NCI-H774 (cell line): Measurements from ENCODE around the gene IQGAP2.

Experiments used
- DNase-seq: peaks from one replicate; lab custom pipeline; 2025; lab: John Stamatoyannopoulos, UW

The IQGAP2 gene

DNA sequence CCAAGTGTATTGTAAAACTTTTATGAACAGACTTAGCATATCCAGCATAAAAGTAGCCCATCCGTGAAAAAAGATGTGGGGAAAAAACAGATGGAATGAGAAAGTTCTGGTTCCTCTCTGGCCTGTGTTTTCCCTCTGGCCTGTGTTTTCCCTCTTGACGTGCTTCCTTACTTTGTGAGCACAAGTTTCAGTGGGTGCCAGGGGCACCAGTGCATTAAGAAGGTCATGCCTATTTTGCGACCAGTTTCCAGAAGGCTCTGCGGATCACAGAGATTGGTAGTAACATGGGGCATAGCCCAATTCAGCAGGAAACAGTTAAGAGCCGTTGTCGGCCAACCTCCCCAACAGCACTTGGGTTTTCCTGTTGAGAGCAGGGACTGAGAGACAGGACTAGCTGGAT is 43.7 kb downstream of the IQGAP2 start:
- DNase-seq: no peak

DNA sequence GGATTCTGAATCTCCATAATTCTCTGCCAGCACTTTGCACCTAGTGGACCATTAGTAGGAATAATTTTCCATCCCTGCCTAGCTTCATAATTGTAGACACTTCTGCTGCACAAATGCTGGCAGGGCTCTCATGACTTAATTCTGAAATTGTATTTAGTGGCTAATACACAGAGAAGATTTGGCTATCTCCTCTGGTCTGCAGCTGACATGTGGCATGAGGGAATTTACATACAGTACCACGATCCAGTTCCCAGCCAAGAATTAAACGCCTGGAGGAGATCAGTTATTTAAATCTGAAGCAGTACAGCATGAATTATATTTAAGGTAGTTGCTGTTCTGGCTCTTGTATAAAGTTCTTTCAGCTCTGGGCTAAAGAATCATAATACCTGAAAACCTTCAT is 46.5 kb downstream of the IQGAP2 start:
- DNase-seq: no peak

DNA sequence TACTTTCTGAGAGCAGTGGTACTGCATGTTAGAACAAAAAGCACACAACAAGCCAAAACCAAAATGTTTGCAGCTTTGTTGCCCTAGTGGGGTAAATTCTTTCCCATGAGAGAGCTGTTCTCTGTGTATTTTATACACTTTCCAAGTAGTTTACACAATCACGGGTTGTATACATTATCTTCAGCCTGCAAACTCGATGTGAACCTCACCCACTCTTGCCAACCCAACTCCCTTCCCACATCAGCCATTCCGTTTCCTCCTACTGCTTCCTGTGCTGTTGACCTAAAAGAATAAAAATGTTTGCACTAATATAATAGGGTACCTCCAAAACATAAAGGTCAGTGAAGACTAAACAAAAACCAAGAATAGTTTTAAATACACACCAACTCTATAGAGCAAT is 47.0 kb downstream of the IQGAP2 start:
- no peak for DNase-seq

DNA sequence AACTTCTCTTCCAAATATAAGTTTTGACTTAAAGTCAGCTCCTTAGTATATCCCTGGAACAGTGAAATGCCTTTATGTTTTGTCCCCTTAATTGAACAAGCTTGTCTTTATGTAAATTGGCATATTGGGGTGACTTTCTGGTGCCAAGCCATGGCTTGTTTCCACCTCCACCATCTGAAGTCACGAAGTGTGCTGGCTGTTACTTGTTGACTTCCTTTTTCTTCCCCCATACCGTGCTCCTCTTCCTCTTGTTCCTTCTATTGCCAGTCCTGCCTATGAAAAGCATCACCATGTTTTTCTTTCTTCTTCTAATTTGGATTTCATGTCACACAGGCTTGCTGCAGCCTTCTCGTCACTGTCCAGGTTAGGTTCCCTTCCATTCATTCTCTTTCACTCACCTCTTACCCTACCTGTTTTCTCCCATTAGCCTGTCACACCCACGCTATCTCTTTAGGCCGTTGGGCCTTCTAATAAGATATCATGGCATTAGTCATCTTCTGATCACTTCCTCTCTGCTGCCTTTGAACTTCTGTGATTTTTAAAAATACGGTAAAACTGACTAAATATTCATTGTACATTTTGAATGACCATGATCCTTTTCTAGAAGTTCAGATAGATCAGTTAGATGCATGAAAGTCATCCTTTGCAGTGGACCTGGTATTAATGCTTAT is 48.1 kb downstream of the IQGAP2 start:
- no peak for DNase-seq

DNA sequence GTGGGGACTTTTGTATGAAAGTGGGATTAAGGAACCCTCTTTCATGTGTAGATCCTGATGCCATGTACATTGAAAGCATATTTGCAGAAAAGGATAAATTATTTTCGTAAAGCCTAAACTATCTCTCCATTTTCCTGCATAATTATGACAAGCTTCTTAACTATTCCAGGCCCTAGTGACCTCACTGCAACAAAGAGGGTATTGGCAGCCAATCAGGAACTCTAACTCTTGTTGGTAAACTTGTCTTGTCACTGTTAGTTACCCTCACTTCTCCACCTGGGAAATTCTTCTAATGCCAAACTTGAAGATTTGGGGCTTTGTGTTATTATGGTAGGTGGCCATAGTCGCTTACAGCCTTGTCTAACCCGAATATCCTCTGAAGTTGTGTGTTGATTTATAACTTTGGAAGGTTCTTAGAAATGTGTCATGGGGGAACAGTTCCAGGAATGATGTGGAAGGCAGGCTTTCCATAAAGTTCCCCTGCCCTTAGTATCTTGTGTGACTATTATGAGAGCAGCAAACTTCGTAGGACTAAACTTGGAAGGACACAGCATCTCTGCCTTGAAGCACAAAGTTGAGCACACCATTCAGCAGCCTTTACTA is 52.5 kb downstream of the IQGAP2 start:
- no peak for DNase-seq

DNA sequence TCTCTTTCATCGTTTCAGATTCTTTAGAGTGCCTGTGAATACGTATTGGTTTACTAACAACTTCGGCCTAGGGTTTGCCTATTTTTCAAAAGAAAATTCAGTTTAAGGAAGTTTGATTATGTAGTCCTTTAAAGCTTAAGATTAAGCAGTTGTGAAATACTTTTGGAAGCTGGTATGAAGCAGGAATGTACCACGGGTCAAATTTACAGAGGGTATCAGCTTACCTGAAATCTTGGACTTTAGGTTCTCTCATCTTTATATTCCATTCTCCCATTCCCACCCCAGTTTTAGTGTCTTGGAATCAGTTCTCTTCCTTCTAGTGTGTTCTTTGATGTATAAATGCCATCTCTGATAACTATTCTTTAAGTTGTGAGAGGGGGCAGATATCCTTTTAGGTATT is 53.2 kb downstream of the IQGAP2 start:
- DNase-seq: no peak

DNA sequence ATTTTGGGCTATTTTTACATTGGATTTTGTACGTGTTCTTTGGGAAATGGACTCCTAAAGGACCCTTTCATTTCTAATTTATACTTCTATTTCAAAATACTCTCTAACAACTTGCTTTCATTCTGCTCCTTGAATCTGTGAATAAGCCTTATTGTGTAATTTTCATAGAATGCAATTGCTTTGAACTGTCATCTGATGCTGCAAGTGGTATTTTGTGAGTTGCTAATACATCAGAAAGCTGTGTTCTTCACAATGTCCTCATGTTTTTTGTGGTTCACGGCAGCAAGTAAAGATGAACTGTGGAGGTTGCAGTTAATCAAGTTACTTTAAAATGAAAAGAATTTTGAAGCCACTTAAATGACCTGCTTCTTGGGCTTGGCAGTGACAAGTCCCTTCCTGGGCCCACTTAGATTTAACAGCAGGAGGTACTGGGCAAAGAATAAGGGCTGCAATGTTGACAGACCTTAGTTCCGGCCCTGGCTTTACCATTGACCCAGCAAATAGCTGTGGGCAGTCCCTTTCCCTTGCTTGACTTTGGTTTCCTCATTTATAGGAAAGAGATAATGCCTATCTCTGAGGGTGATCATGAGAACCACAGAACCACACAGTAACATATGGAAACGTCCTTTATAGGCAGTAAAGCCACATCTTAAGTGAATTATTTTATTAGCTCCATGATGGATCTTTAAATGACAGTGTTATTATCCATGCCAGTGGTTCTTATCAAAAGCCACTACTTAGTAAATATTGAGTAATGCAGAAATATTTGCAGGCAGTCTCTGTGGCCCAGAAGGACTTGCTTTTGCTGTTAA is 54.8 kb downstream of the IQGAP2 start:
- no peak for DNase-seq

DNA sequence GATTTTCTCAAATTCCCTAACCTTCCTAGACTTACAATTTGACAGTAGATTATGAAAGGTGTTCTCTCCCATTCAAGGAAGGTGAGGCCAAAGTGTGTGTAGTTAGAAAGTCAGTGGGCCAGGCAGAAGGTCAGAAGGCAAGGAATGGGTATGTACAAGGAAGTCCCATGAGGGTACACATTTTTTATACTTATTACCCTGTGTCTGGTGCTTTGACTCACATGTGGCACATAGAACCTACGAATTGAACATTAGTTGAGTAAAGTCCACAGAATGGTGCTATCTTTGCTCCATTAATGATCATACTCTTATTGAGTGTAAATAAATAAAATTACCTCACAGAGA is 55.4 kb downstream of the IQGAP2 start:
- DNase-seq: no peak

DNA sequence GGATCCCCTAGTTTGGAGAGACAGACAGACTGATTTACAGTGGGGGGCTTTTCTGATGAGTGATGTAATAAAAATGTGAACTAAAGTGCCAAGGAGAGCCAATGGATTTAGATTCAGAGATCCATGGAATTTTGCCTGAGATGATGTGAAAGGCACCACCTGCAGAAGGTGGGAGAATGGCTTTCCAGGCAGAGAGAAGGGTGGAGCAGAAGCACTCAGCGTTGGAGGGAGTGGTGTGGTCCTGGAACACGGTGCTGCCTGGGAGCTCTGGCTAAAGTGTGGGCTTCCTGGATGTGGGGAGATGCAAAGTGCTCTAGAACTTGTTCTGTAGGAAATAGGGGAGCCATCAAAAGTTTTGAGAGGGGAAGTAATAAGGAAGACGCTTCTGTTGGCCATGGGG is 57.0 kb downstream of the IQGAP2 start:
- DNase-seq: no peak

DNA sequence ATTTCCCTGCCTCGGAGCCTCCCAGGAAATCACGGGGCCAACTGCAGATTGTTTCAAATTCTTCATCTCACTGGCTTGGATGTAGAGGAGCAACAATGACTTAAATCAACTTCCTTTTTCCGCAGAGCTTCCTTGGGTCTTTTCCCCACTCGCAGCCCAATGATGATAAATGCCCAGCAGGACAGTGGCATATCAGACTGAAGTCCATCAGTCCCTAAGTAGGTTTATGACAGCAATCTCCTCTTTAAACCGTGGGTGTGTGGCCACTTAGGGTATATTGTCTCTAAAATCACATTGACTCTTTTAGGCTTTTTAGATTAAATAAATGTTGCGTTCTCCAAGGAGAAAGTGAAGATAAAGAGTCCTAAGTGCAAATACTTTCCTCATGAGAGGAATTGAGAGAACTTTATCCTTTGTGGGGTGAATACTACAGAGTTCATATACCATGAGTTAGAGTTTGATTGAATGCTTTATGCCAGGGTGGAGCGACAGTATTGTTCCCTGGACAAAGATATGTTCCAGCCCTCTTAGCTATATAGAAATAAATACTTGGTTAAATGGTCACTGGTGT is 59.1 kb downstream of the IQGAP2 start:
- no peak for DNase-seq

DNA sequence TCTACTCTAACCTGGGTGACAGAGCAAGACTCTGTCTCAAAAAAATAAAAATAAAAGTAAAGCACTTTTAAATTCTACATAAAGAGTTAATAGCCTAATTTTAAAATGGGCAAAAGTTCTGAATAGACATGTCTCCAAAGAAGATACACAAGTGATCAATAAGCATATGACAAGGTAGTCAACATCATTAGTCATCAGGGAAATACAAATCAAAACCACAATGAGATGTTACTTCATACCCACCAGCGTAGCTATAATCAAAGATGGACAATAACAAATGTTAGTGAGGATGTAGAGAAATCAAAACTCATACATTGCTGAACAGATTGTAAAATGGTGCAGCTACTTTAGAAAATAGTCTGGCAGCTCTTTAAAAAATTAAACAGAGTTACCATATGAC is 64.1 kb downstream of the IQGAP2 start:
- no peak for DNase-seq

DNA sequence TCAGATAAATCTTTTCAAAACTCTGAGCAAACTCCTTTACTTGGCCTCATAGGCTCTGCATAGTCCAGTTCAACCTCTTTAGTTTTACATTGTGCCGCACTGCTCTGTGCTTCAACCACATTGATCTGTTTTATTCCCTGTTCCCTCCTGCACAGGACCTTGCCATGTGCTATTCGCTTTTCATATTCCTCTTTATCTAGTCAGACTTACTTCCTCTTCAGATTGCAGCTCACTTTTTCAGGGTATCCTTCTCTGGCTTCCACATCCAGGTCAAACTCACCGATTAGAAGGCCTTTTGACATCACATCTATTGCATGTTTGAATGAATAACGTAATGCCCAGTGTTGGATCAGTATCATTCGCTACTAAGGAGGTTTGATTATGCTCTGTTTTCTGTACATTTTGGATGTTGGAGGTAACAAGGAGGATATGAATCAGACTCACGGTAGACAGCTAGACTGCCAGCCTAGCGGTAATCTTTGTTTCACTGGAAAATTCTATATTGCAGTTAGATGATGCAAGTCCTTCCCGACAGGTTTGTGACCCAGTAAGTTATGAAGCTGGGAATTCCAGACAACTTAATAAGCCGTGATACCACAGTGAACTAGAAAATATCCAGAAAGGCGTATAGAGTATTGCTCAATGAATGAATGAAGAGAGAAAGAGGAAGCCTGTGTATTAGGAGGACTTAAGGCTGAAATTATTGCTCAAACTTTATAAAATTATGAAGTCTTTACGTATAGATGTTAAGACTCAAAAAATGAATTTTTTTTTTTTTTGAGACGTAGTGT is 65.7 kb downstream of the IQGAP2 start:
- DNase-seq: no peak

DNA sequence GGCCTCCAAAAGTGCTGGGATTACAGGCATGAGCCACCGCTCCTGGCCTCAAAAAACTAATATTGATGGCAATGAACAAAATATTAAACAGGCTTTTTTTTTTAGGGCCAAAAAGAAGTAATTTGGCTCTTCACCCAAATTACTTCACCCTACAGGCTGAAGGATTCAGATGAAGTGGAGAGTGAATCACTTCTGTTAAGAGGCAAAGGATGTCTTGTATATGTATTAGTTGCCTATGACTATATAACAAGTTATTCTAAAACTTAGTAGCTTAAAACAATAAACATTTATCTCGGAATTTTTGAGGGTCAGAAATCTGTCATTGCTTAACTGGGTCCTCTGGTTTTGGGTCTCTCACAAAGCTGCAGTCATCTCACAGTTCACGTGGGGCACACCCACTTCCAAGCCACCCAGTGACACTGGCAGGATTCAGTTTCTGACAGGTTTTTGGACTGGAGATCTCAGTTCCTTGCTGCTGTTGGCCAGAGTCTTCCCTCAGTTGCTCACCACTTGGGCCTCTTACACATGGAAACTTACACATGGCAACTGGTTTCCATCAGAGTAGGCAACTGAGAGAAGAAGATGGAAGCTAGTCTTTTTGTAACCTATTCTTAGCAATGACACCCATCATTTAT is 66.7 kb downstream of the IQGAP2 start:
- no peak for DNase-seq

DNA sequence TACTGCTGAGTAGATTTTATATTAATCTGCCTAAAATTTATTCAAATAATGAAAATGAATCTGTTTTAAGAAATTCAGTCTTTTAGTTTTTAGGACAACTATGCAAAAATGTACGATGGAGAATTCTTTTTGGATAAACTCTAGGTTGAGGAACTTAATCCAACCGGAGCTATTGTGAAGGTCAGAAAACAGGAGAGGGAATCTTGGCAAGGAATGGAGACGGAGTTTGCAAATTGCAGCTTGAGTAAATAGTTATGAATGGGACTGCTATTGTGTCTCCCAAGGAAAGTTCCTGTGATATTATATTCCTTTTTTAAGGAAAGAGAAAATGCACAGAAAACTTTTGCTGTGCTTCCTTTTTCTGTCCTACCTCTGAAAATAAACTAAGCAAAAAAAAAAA is 67.9 kb downstream of the IQGAP2 start:
- DNase-seq: no peak

DNA sequence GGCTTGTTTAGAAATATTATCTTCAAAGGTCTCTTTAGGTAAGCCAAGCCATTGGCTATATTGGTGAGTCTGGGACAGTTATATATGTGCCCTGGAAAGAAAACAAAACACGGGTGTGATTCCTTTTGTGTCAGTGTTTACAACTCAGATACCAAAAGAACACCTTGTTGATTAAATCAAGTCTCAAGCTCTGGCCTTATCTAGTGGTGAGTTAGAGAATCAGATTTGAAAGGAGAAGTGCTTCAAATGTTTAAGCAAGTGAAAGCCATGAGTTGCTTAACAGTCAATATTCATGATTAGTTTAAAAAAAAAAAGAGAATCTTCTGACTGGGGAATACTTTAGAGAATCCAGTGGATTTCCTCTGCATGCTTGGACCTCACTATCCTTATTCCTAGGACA is 68.3 kb downstream of the IQGAP2 start:
- DNase-seq: no peak

DNA sequence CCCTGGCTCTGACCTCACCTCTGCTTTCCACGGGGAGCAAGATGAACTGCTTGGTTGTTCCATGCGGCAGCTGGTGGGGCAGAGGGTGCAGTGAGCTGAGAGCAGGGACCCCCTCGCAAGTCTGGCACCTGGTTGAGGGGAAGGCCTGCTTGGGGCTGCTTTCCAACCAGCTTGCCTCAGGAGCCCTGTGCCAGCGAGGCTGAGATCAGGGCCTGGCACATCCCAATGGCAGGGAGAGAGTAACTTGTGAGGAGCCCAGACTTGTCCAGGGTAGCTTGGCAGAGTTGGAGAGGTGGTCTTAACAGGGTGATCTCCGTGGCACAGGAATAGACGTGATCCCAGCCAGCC is 68.9 kb downstream of the IQGAP2 start:
- DNase-seq: no peak

DNA sequence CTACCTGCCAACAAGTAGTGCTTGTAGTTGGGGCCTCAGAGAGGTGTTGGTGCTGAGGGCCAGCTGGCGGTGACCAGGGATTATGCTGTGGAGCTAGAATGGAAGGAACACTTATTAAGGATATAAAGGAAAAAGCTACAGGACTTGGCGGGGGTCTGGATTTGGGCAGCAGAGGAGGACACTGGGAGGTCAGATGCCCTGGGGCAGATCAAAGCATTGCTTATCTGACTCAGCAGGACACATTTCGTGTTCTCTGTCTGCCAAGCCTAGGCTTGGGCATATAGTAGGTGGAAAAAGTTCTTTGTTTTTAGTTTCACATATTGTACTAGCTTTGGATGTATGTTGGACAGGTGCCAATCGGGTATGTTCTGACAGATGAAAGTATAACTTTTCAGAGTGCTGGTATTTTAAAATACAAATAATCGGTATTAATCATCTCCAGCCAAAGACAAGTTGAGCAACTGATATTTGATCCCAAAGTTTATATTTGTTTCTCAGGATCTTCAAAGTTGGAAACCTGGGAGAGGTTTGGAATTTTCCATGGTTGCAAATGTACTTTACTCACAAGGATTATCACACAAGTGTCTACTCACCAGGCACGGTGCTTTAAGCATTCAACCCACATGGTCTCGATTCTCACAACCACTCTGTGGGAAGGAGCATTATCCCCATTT is 69.4 kb downstream of the IQGAP2 start:
- no peak for DNase-seq

DNA sequence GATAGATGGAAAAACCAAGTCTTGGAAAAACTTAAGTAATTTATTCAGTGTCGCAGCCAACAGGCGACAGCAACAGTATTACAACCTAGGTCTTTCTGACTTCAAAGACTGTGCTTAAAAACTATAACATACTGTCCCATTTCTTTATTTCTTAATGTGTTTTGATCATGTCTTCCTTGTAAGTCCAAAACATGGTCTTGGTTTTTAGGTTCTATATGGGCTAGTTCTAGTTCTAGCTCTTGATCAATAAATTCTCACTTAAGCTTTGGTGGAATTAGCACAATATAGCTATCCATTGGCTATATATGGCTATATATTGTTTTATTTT is 69.9 kb downstream of the IQGAP2 start:
- no peak for DNase-seq

DNA sequence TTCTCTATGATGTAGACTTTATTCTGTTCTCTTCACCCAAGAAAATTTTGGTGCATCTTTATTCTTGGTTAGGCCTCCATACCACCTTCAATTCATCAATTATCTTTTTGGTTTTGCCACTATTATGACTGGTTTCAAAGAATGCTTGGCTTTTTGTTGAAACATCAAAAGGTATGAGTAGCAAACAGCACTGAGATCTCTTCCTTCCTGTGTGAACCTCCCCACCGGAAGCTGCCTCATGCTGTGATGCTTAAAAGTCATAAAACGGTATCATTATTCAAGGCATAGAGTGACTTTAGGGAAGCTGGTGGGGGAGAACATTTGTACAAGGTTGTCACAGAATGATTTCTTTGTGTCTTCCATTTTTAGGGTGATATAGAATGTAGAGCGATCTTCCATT is 70.6 kb downstream of the IQGAP2 start:
- DNase-seq: no peak

DNA sequence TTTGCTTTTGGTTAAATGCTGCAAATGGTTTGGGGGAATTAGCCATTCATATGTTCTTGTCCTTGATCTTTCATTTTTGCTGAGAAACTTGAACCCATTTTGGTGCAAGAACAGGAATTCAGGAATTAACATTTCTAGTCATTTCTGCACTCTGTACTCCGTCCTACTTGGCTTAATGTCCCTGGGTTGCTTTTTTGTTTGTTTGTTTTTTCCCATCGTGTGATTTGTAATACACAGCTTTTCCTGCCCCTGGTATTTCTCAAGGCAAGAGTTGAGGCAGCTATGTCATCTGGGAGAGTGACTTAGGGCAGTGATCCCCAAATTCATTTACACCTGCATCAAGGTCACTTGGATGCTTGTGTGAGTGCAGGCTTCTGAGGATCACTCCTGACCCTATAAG is 71.3 kb downstream of the IQGAP2 start:
- no peak for DNase-seq

DNA sequence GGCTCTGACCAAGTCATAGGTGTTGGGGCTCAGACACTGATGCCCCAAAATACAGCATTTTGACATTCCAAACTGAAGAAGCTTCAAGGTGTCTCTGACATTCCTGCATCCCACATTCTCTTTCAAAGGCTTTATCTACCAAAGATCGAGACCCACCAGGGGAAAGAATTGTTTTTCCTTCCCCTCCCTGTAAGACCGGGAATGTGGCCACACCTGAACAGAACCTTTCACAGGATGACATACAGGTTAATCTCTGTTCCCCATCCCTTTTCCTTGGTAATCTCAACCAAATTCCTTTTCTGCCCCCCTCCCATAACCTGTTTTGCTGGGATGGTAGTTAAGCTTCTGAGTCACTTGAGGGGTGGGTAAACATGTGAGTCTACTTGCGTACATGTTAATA is 72.3 kb downstream of the IQGAP2 start:
- no peak for DNase-seq

DNA sequence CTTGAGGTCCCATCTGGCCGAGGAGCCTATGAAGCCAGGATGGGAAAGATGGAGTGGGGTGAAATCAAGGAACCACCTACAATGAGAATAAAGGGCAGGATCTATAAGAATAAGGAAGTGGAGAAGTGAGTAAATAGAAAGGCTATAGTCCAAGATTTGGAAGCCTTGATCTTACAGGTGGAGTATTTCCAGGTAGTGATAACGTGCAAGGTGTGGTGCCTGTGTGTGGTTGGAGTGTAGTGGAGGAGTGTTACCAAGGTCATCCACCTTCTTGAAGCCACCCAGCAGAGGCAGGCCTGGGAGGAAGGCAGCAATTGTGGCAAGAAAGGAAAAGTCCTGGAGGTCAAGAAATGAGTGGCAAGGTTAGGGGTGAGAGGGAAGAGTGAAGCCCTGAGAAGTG is 72.9 kb downstream of the IQGAP2 start:
- no peak for DNase-seq
